Neural cell (in vitro differentiated cells): Measurements from ENCODE around the gene CC2D1A. TPM values are rescaled to one million over a fixed set of nuclear protein-coding genes. Genes with fewer than 3 reads are reported as not detected.

Source experiments
- H2AFZ ChIP-seq: fragments of 200-600, 300-800 bp; sonication (generic), shearing (Covaris generic); 2 replicates; pipeline ENCODE4 v1.6.0; 2014; ENCODE audit warnings: low read depth, mild to moderate bottlenecking, antibody characterized with exemption, low read length, moderate library complexity
- H3F3A ChIP-seq: fragments of 200-600 bp; shearing (Covaris generic); 2 replicates; pipeline ENCODE4 v1.6.1; 2016; ENCODE audit warnings: mild to moderate bottlenecking, moderate library complexity, mixed read lengths, antibody characterized with exemption, low read length; ENCODE audit not compliant: insufficient read depth, poor library complexity, severe bottlenecking
- H3K27ac ChIP-seq: fragments of 200-600, 300-800 bp; sonication (generic), shearing (Covaris generic); 2 replicates; pipeline ENCODE4 v1.5.1; 2014; ENCODE audit warnings: mild to moderate bottlenecking, low read length, moderate library complexity
- H3K27me3 ChIP-seq: fragments of 300-800, 200-600 bp; sonication (generic), shearing (Covaris generic); 2 replicates; pipeline ENCODE4 v1.6.0; 2014; ENCODE audit warnings: mild to moderate bottlenecking, low read depth, low read length, moderate library complexity; ENCODE audit not compliant: insufficient read depth
- H3K36me3 ChIP-seq: fragments of 300-800, 200-600 bp; sonication (generic), shearing (Covaris generic); 2 replicates; pipeline ENCODE4 v1.5.1; 2014; ENCODE audit warnings: mild to moderate bottlenecking, antibody characterized with exemption, low read length, moderate library complexity; ENCODE audit not compliant: insufficient read depth
- H3K4me2 ChIP-seq: fragments of 300-800, 200-600 bp; sonication (generic), shearing (Covaris generic); 2 replicates; pipeline ENCODE4 v1.6.0; 2014; ENCODE audit warnings: mild to moderate bottlenecking, low read length
- H3K4me3 ChIP-seq: fragments of 300-800, 200-600 bp; sonication (generic), shearing (Covaris generic); 2 replicates; pipeline ENCODE4 v1.5.1; 2014; ENCODE audit warnings: mild to moderate bottlenecking, low read length, moderate library complexity
- H3K79me2 ChIP-seq: fragments of 200-600 bp; shearing (Covaris generic); replicated peaks from 2 replicates; pipeline ENCODE4 v1.6.0; 2014; ENCODE audit warnings: mild to moderate bottlenecking, low read length, moderate library complexity; ENCODE audit not compliant: insufficient read depth
- H3K9ac ChIP-seq: fragments of 300-800, 200-600 bp; sonication (generic), shearing (Covaris generic); 2 replicates; pipeline ENCODE4 v1.6.1; 2016; ENCODE audit warnings: mild to moderate bottlenecking, low read length, mixed read lengths
- H3K9me2 ChIP-seq: fragments of 200-600 bp; shearing (Covaris generic); 2 replicates; pipeline ENCODE4 v1.6.1; 2016; ENCODE audit warnings: mild to moderate bottlenecking, low read length, mixed read lengths; ENCODE audit not compliant: insufficient read depth
- H3K9me3 ChIP-seq: fragments of 200-600, 300-800 bp; sonication (generic), shearing (Covaris generic); 2 replicates; pipeline ENCODE4 v1.6.1; 2016; ENCODE audit warnings: mild to moderate bottlenecking, mixed run types, low read length, moderate library complexity, mixed read lengths
- H4K20me1 ChIP-seq: fragments of 200-600 bp; shearing (Covaris generic); 2 replicates; pipeline ENCODE4 v1.6.1; 2016; ENCODE audit warnings: mild to moderate bottlenecking, mixed run types; ENCODE audit not compliant: insufficient read depth
- EP300 ChIP-seq: fragments of 450-650 bp; conservative IDR thresholded peaks from 2 replicates; pipeline ENCODE4 v1.6.1; 2014; ENCODE audit warnings: antibody characterized with exemption, mild to moderate bottlenecking, moderate library complexity; ENCODE audit not compliant: poor library complexity, severe bottlenecking
- EZH2 ChIP-seq: fragments of 200-600, 300-800 bp; shearing (Covaris generic), sonication (generic); IDR thresholded peaks from 2 replicates; pipeline ENCODE4 v1.6.1; 2014; ENCODE audit warnings: antibody characterized with exemption, low read length, borderline replicate concordance, mild to moderate bottlenecking; ENCODE audit not compliant: insufficient read depth, poor library complexity, severe bottlenecking
- MXI1 ChIP-seq: fragments of 450-650 bp; conservative IDR thresholded peaks from 2 replicates; pipeline ENCODE4 v1.6.1; 2014; ENCODE audit warnings: antibody characterized with exemption, mild to moderate bottlenecking; ENCODE audit not compliant: poor library complexity, severe bottlenecking
- POLR2AphosphoS5 ChIP-seq: IDR thresholded peaks from 2 replicates; pipeline ENCODE4 v1.6.1; 2012
- RAD21 ChIP-seq: fragments of 450-650 bp; conservative IDR thresholded peaks from 2 replicates; pipeline ENCODE4 v1.6.1; 2014; ENCODE audit warnings: antibody characterized with exemption, mild to moderate bottlenecking, moderate library complexity
- REST ChIP-seq: IDR thresholded peaks from 2 replicates; pipeline ENCODE4 v1.6.1; 2012; ENCODE audit warnings: borderline replicate concordance
- SMC3 ChIP-seq: fragments of 450-650 bp; conservative IDR thresholded peaks from 2 replicates; pipeline ENCODE4 v1.6.1; 2014; ENCODE audit warnings: antibody characterized with exemption, mild to moderate bottlenecking, moderate library complexity; ENCODE audit not compliant: poor library complexity
- TAF1 ChIP-seq: IDR thresholded peaks from 2 replicates; pipeline ENCODE4 v1.6.1; 2012; ENCODE audit warnings: low read depth
- polyA plus RNA-seq: library from polyadenylated mRNA; depleted of rRNA; stranded (reverse); fragments of >200 nt; gene quantifications from 2 replicates; pipeline ENCODE4 v1.2.3, GENCODE V29; 2014
- TF ChIP-seq, protein P1 (sequence below): fragments of 450-650 bp; IDR thresholded peaks from 2 replicates; pipeline ENCODE4 v1.5.1; 2014; ENCODE audit warnings: antibody characterized with exemption, mild to moderate bottlenecking, moderate library complexity; ENCODE audit not compliant: poor library complexity, severe bottlenecking

CC2D1A gene
- polyA plus RNA-seq, 1 donor from 2014 or later, result 24.5 TPM

GRCh38 chr19:13883516-13884064 lies 22.4 kb upstream of the CC2D1A start:
- Histone ChIP-seq H3K27ac (no peak overlapping the region), H3K9me2 (no peaks in the 10 kb centered on the region), H3F3A (no peaks in the 10 kb centered on the region)

GRCh38 chr19:13884726-13885591 lies 21.0 kb upstream of the CC2D1A start:
- no peak overlapping the region for H2AFZ ChIP-seq

More at GRCh38 chr19:13883516-13884064, 22.4 kb upstream of the CC2D1A start:
- no peaks in the 10 kb centered on the region for H3K79me2 ChIP-seq
- no peak overlapping the region for H3K4me3 ChIP-seq
- H2AFZ ChIP-seq, result no peak overlapping the region
- no peak for TF ChIP-seq POLR2AphosphoS5
- TF ChIP-seq, protein P1, sequence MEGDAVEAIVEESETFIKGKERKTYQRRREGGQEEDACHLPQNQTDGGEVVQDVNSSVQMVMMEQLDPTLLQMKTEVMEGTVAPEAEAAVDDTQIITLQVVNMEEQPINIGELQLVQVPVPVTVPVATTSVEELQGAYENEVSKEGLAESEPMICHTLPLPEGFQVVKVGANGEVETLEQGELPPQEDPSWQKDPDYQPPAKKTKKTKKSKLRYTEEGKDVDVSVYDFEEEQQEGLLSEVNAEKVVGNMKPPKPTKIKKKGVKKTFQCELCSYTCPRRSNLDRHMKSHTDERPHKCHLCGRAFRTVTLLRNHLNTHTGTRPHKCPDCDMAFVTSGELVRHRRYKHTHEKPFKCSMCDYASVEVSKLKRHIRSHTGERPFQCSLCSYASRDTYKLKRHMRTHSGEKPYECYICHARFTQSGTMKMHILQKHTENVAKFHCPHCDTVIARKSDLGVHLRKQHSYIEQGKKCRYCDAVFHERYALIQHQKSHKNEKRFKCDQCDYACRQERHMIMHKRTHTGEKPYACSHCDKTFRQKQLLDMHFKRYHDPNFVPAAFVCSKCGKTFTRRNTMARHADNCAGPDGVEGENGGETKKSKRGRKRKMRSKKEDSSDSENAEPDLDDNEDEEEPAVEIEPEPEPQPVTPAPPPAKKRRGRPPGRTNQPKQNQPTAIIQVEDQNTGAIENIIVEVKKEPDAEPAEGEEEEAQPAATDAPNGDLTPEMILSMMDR, result peak; percentile 13
- TF ChIP-seq EP300, result no peak
- H3K9ac ChIP-seq, result no peak overlapping the region
- no peaks in the 10 kb centered on the region for H3K9me3 ChIP-seq
- H3K27me3 ChIP-seq, result no peaks in the 10 kb centered on the region
- H4K20me1 ChIP-seq, result no peaks in the 10 kb centered on the region
- no peaks in the 10 kb centered on the region for H3K36me3 ChIP-seq
- no peak overlapping the region for H3K4me2 ChIP-seq

More at GRCh38 chr19:13884726-13885591, 21.0 kb upstream of the CC2D1A start:
- H3K9me3 ChIP-seq, result no peaks in the 10 kb centered on the region
- TF ChIP-seq EP300 (no peak), TAF1 (no peak), POLR2AphosphoS5 (no peak), SMC3 (no peak), MXI1 (no peak), REST (no peak), EZH2 (no peak), RAD21 (no peak)
- TF ChIP-seq, protein P1, result no peak
- H3K9me2 ChIP-seq, result no peaks in the 10 kb centered on the region
- H3K79me2 ChIP-seq, result no peaks in the 10 kb centered on the region
- no peak overlapping the region for H3K27ac ChIP-seq
- no peak overlapping the region for H3K9ac ChIP-seq
- H3K4me2 ChIP-seq, result no peak overlapping the region
- no peak overlapping the region for H3K4me3 ChIP-seq
- H3K36me3 ChIP-seq, result no peaks in the 10 kb centered on the region
- no peaks in the 10 kb centered on the region for H3F3A ChIP-seq
- no peaks in the 10 kb centered on the region for H4K20me1 ChIP-seq
- no peaks in the 10 kb centered on the region for H3K27me3 ChIP-seq
